Ishikawa (cell line): ENCODE results near the gene CISH.
A peak's percentile ranks its signal among the peaks of the same experiment; 100 is the strongest.

Experiments used
- CEBPB ChIP-seq: IDR thresholded peaks from 2 replicates; pipeline ENCODE4 v1.6.1; 2012
- CREB1 ChIP-seq: IDR thresholded peaks from 2 replicates; pipeline ENCODE4 v1.6.1; 2012; ENCODE audit warnings: low read depth
- EGR1 ChIP-seq: IDR thresholded peaks from 2 replicates; pipeline ENCODE4 v1.6.1; 2012
- EP300 ChIP-seq: IDR thresholded peaks from 2 replicates; pipeline ENCODE4 v1.6.1; 2012; ENCODE audit warnings: borderline replicate concordance
- FOXM1 ChIP-seq: IDR thresholded peaks from 2 replicates; pipeline ENCODE4 v1.6.1; 2012; ENCODE audit warnings: low read depth, borderline replicate concordance
- MAX ChIP-seq: IDR thresholded peaks from 2 replicates; pipeline ENCODE4 v1.6.1; 2012
- NFIC ChIP-seq: IDR thresholded peaks from 2 replicates; pipeline ENCODE4 v1.6.1; 2012
- RAD21 ChIP-seq: IDR thresholded peaks from 2 replicates; pipeline ENCODE4 v1.6.1; 2012; ENCODE audit warnings: low read depth
- REST ChIP-seq: IDR thresholded peaks from 2 replicates; pipeline ENCODE4 v1.6.1; 2012; ENCODE audit warnings: low read depth, mild to moderate bottlenecking
- TAF1 ChIP-seq: IDR thresholded peaks from 2 replicates; pipeline ENCODE4 v1.6.1; 2012; ENCODE audit warnings: low read depth, mild to moderate bottlenecking
- TCF12 ChIP-seq: IDR thresholded peaks from 2 replicates; pipeline ENCODE4 v1.6.1; 2012; ENCODE audit warnings: low read depth
- TEAD4 ChIP-seq: IDR thresholded peaks from 2 replicates; pipeline ENCODE4 v1.6.1; 2012
- YY1 ChIP-seq: IDR thresholded peaks from 2 replicates; pipeline ENCODE4 v1.6.1; 2012; ENCODE audit warnings: low read depth
- ZBTB7A ChIP-seq: IDR thresholded peaks from 2 replicates; pipeline ENCODE4 v1.6.1; 2012; ENCODE audit warnings: low read depth
- TF ChIP-seq, protein P1 (sequence below): IDR thresholded peaks from 2 replicates; pipeline ENCODE4 v1.6.1; 2012

CISH gene

DNA sequence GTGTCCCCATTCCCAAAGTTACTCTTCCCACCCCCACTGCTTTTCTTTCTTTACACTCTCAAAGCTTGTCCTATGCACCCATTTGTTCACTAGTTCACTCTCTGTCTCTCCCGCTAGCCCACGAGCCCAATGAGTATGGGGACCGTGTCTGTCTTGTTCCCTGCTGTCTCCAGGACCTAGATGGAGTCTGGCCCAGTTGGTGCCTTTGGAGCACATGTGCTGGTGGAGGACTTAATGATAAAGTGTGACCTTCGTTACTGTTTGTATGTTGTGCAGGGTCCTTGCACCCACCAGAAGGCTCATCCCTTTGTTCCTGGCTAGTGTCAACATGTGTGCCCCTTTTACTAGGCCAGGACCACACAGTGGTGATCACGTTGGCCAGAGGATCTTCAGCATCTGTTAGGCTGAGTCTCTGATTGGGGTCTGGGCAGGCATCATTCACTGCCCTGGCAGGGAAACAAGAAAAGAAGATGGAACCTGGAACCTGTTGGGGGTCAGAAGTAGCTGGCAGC lies 7.4 kb downstream of the CISH start:
- no peak for TF ChIP-seq TAF1
- no peak for TF ChIP-seq EP300
- TF ChIP-seq TEAD4 = no peak
- no peak for TF ChIP-seq CEBPB
- TF ChIP-seq MAX = no peak
- no peak for TF ChIP-seq ZBTB7A
- no peak for TF ChIP-seq CREB1
- TF ChIP-seq TCF12 = no peak
- TF ChIP-seq RAD21 = no peak
- TF ChIP-seq YY1 = no peak

- TF ChIP-seq TAF1 (no peak), REST (no peak), TEAD4 (no peak), EP300 (no peak), YY1 (no peak), FOXM1 (no peak), CREB1 (no peak), RAD21 (no peak), EGR1 (no peak), MAX (no peak), TCF12 (no peak), NFIC (no peak), CEBPB (no peak), ZBTB7A (no peak)
- TF ChIP-seq, protein P1, sequence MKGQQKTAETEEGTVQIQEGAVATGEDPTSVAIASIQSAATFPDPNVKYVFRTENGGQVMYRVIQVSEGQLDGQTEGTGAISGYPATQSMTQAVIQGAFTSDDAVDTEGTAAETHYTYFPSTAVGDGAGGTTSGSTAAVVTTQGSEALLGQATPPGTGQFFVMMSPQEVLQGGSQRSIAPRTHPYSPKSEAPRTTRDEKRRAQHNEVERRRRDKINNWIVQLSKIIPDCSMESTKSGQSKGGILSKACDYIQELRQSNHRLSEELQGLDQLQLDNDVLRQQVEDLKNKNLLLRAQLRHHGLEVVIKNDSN = no peak
Measured at GRCh38 chr3:50603261-50604109, 8.1 kb downstream of the CISH start.

- TF ChIP-seq EP300 (no peak), MAX (no peak), REST (no peak), CREB1 (no peak), NFIC (no peak), TCF12 (no peak), TAF1 (no peak), FOXM1 (no peak), RAD21 (no peak), TEAD4 (no peak), YY1 (no peak), CEBPB (no peak)
Measured at GRCh38 chr3:50602595-50603191, 8.9 kb downstream of the CISH start.

DNA sequence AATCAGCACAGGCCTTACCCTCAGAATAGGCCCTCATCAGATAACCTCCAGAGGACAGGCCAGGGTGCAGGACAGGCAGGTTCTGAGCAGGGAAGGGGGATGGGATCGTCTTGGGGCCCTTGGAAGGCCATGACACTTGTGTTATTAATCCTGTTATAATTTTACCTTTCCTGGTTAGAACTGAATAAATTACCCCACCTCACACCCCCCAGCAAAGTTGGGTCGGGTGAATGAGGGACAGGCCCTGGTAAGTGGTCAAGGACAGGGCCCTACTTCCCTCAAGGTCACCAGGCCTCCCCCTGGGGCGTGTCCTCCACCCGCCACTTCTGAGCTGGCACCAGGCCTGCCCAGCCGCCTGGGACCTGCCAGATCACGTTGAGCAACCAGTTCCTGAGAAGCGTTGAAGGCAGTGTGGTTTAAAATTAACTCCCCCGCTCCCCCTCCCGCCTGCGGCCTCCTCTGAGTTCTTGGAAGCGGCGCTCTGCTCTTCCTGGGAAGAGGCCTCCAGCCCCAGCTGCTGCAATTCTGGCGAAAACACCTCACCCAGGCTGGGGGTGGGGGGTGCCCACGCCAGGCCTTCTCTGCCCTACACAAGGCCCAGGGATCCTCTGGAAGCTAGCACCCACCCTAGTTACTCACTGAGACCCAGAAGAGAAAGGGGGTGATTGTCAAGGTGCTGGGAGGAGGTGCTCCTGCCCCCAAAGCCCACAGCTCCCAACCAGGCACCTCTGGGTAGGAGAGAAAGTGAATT lies 10.6 kb downstream of the CISH start:
- TF ChIP-seq, protein P1 = peak; percentile 44
- TF ChIP-seq NFIC = peak; percentile 95
- no peak for TF ChIP-seq REST
- TF ChIP-seq EP300 = peak; percentile 62; the same call in 1 of the 2 replicates
- peak; percentile 83 for TF ChIP-seq TCF12
- TF ChIP-seq RAD21 = no peak
- TF ChIP-seq EGR1 = peak; percentile 51; the same call in 1 of the 2 replicates
- no peak for TF ChIP-seq CREB1
- TF ChIP-seq CEBPB = peak; percentile 93
- peak; percentile 55 for TF ChIP-seq TEAD4
- peak; percentile 83 for TF ChIP-seq MAX
- TF ChIP-seq FOXM1 = peak; percentile 66; the same call in 1 of the 2 replicates
- 0 out of 2 replicates have a peak, but pooled peaks have one; percentile 58 for TF ChIP-seq ZBTB7A
- TF ChIP-seq YY1 = 0 out of 2 replicates have a peak, but pooled peaks have one; percentile 39
- TF ChIP-seq TAF1 = 0 out of 2 replicates have a peak, but pooled peaks have one; percentile 27
